ENCODE results near the gene BCAS3. TPM values are rescaled to one million over a fixed set of nuclear protein-coding genes. Genes with fewer than 3 reads are reported as not detected.

Gene BCAS3
- total RNA-seq, 4 donors from 2014 or later: 20.7 to 76.3 (median 39.8) TPM

DNA sequence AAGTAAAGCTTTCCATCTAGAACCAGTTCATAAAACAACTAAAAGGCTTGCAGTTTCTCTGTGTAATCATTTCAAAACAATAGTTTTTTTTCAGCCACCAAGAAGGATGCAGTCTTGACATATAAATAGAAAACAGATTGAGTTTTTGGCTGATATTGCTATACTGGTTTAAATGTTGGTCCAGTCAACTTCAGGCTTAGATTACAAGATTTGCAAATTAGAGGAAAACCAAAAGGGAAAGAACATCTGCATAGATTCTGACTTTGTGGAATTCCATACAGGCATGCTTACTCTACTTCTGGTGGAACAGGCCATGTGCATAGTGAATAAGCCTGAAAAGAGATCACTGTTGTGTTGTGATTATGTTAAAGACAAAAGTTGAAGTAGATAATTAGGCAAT, 150.3 kb downstream of the BCAS3 start:
- TF ChIP-seq POLR2AphosphoS5 (IDR thresholded peaks at IDR 0.05): no peak
- no peak for TF ChIP-seq POLR2A (IDR thresholded peaks at IDR 0.05)
- no peak for TF ChIP-seq EP300 (IDR thresholded peaks at IDR 0.05; ENCODE audit: low read depth)
- TF ChIP-seq, protein P1, sequence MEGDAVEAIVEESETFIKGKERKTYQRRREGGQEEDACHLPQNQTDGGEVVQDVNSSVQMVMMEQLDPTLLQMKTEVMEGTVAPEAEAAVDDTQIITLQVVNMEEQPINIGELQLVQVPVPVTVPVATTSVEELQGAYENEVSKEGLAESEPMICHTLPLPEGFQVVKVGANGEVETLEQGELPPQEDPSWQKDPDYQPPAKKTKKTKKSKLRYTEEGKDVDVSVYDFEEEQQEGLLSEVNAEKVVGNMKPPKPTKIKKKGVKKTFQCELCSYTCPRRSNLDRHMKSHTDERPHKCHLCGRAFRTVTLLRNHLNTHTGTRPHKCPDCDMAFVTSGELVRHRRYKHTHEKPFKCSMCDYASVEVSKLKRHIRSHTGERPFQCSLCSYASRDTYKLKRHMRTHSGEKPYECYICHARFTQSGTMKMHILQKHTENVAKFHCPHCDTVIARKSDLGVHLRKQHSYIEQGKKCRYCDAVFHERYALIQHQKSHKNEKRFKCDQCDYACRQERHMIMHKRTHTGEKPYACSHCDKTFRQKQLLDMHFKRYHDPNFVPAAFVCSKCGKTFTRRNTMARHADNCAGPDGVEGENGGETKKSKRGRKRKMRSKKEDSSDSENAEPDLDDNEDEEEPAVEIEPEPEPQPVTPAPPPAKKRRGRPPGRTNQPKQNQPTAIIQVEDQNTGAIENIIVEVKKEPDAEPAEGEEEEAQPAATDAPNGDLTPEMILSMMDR (IDR thresholded peaks at IDR 0.05): no peak
- in situ Hi-C loops (cut with MboI; ENCODE audit: low pct_ligation_motif_present in 1 of 4, low pct_unique_long_range_greater_than_20kb in 1 of 4, low sequenced_read_pairs in 3 of 4) (no loop called here), intact Hi-C loops (cut with DNase I; ENCODE audit: low total_unique reads) (no loop called here)
- no peaks in the 10 kb centered on the region for H3K36me3 ChIP-seq
- no peak overlapping the region for H3K4me3 ChIP-seq
- H3K9me3 ChIP-seq: no peaks in the 10 kb centered on the region
- DNase-seq: no peak
- H3K27ac ChIP-seq: no peak overlapping the region
- no peaks in the 10 kb centered on the region for H3K27me3 ChIP-seq
- H3K4me1 ChIP-seq: peaks cover 0 to 4% (median 0%) of the 10 kb centered on the region in 4 donors

DNA sequence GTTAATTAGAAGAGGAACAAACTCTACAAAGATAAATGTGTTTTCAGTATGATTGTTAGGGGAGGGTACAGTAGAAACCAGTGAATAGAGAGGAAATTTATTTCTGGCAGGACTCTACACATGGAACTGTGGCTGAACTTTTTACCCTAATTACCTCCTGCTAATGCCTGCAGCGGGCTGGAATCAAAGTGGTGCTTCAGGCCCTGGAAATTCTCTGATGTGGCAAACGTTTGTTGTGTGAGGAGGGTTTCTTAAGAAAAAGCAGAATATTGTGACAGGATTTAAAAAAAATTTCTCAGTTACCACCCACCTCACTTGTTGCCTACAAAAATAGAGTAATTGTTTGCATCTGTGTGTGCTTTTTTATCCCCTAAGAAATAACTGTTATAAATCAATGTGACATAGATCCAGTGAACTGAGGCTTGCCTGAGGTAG, 154.5 kb downstream of the BCAS3 start:
- DNase-seq: no peak
- Histone ChIP-seq H3K27me3 (no peaks in the 10 kb centered on the region), H3K4me1 (peaks cover 0 to 4% (median 0%) of the 10 kb centered on the region in 4 donors), H3K9me3 (no peaks in the 10 kb centered on the region), H3K27ac (no peak overlapping the region), H3K4me3 (no peak overlapping the region), H3K36me3 (no peaks in the 10 kb centered on the region)
- in situ Hi-C loops (cut with MboI; ENCODE audit: low pct_ligation_motif_present in 1 of 4, low pct_unique_long_range_greater_than_20kb in 1 of 4, low sequenced_read_pairs in 3 of 4): no loop called here
- 30 to 60% methylated on average over 2 of the region's 2 CpGs for WGBS, 2 donors (ENCODE audit: low coverage in 1 of 2)
- intact Hi-C loops (cut with DNase I; ENCODE audit: low total_unique reads): no loop called here
- TF ChIP-seq POLR2A (IDR thresholded peaks at IDR 0.05): no peak
- TF ChIP-seq, protein P1 (IDR thresholded peaks at IDR 0.05): no peak
- TF ChIP-seq POLR2AphosphoS5 (IDR thresholded peaks at IDR 0.05): no peak
- TF ChIP-seq EP300 (IDR thresholded peaks at IDR 0.05; ENCODE audit: low read depth): no peak

DNA sequence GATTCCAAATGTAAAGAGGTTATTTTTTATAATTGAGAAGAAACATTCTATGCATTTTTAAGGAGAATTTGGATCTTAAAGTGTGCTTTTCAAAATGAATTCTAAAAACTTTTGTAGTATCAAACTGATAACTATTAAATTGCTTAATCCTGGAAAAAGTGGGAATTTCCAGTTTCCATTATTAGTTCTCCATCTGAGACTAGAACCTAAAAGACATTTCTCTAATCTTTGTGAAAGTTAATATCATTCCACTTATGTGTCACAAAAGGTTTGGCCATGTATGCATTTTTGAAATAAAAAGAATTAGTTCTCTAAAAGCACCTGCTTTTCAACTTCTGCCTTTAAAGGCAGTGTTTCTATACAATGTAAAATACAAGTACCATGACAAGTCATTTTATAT, 155.0 kb downstream of the BCAS3 start:
- Histone ChIP-seq H3K27me3 (no peaks in the 10 kb centered on the region), H3K27ac (no peak overlapping the region), H3K9me3 (no peaks in the 10 kb centered on the region), H3K36me3 (no peaks in the 10 kb centered on the region), H3K4me1 (peaks cover 0 to 4% (median 0%) of the 10 kb centered on the region in 4 donors), H3K4me3 (no peak overlapping the region)
- TF ChIP-seq, protein P1 (IDR thresholded peaks at IDR 0.05): no peak
- TF ChIP-seq POLR2AphosphoS5 (IDR thresholded peaks at IDR 0.05) (no peak), EP300 (IDR thresholded peaks at IDR 0.05; ENCODE audit: low read depth) (no peak), POLR2A (IDR thresholded peaks at IDR 0.05) (no peak)
- no peak for DNase-seq
- in situ Hi-C loops (cut with MboI; ENCODE audit: low pct_ligation_motif_present in 1 of 4, low pct_unique_long_range_greater_than_20kb in 1 of 4, low sequenced_read_pairs in 3 of 4) (no loop called here), intact Hi-C loops (cut with DNase I; ENCODE audit: low total_unique reads) (no loop called here)

DNA sequence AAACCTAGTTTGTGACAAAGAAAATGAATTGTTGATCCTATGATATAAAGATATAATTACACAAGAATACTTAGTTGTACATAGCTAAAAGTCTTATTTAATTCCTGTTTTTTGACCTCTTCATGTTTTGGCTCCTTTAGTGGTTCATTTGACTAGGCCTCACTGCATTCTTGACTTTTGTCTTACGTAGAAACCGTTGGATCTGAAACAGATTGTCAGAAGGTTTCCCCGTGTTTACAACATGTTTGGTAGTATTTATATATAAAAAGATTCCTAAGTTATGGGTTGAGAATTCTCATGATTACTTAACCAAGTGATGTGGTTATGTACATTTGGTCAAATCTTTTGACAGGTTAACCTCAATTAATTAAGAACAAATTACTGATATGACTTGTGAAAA, 162.8 kb downstream of the BCAS3 start:
- DNase-seq: no peak
- Histone ChIP-seq H3K27ac (no peak overlapping the region), H3K36me3 (no peaks in the 10 kb centered on the region), H3K4me3 (no peak overlapping the region), H3K27me3 (no peaks in the 10 kb centered on the region), H3K9me3 (no peaks in the 10 kb centered on the region), H3K4me1 (no peaks in the 10 kb centered on the region)
- TF ChIP-seq, protein P1 (IDR thresholded peaks at IDR 0.05): no peak
- no peak for TF ChIP-seq EP300 (IDR thresholded peaks at IDR 0.05; ENCODE audit: low read depth)
- TF ChIP-seq POLR2AphosphoS5 (IDR thresholded peaks at IDR 0.05): no peak
- TF ChIP-seq POLR2A (IDR thresholded peaks at IDR 0.05): no peak
- WGBS, 2 donors (ENCODE audit: low coverage in 1 of 2): 80% methylated on average over 3 of the region's 3 CpGs; no CpG with 5 or more reads in 1 of the 2 donors
- in situ Hi-C loops (cut with MboI; ENCODE audit: low pct_ligation_motif_present in 1 of 4, low pct_unique_long_range_greater_than_20kb in 1 of 4, low sequenced_read_pairs in 3 of 4): no loop called here
- intact Hi-C loops (cut with DNase I; ENCODE audit: low total_unique reads): no loop called here

Data from transverse colon (tissue), 4 donors.